ENCODE results near the gene KCNJ4. TPM values are rescaled to one million over a fixed set of nuclear protein-coding genes. Genes with fewer than 3 reads are reported as not detected.

Gene KCNJ4
- total RNA-seq, 1 experiment from 2014 or later, result 0.92 TPM

DNA sequence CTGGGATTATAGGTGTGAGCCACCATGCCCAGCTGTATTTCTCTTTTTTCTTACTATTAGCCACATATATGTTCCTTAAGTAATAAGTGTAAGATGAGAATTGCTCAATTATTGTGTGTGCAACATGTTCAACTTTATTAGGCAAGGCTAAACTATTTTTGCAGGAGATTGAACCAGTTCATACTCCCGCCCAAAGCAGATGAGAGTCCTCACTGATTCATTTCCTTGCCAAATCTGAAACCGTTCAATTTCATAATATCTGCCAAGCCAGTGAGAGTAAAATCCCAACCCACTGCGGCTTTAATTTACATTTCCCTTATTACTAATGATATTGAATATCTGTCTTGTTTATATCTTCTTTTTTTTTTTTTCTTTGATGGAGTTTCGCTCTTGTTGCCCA is 48.4 kb downstream of the KCNJ4 start:
- WGBS (ENCODE audit: extremely low coverage, insufficient read length, low lambda C conversion rate), result no CpG with 5 or more reads among the region's 4 CpGs
- TF ChIP-seq, protein P1, sequence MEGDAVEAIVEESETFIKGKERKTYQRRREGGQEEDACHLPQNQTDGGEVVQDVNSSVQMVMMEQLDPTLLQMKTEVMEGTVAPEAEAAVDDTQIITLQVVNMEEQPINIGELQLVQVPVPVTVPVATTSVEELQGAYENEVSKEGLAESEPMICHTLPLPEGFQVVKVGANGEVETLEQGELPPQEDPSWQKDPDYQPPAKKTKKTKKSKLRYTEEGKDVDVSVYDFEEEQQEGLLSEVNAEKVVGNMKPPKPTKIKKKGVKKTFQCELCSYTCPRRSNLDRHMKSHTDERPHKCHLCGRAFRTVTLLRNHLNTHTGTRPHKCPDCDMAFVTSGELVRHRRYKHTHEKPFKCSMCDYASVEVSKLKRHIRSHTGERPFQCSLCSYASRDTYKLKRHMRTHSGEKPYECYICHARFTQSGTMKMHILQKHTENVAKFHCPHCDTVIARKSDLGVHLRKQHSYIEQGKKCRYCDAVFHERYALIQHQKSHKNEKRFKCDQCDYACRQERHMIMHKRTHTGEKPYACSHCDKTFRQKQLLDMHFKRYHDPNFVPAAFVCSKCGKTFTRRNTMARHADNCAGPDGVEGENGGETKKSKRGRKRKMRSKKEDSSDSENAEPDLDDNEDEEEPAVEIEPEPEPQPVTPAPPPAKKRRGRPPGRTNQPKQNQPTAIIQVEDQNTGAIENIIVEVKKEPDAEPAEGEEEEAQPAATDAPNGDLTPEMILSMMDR (conservative IDR thresholded peaks at IDR 0.05), result no peak
- Histone ChIP-seq H3T11ph (ENCODE audit: low read length) (no peak overlapping the region), H3K4me2 (ENCODE audit: insufficient read depth, insufficient read length, low read length) (no peak overlapping the region), H3K27me3 (ENCODE audit: insufficient read depth, low read length) (no peaks in the 10 kb centered on the region), H2BK120ac (ENCODE audit: low read depth, low read length, poor library complexity, severe bottlenecking) (no peak overlapping the region), H3K9ac (ENCODE audit: extremely low read depth, insufficient read length, low read length) (no peak overlapping the region), H2BK15ac (ENCODE audit: low read depth, low read length) (no peak overlapping the region), H2BK12ac (ENCODE audit: insufficient read length, low read depth, low read length) (no peak overlapping the region), H3K9me3 (ENCODE audit: control insufficient read depth, low read depth, low read length) (no peaks in the 10 kb centered on the region), H4K20me1 (ENCODE audit: control insufficient read depth, insufficient read depth, insufficient read length) (no peaks in the 10 kb centered on the region), H3K56ac (ENCODE audit: insufficient read length, low read depth, low read length) (no peak overlapping the region), H3K4ac (ENCODE audit: low read depth, low read length) (no peak overlapping the region), H2BK20ac (ENCODE audit: low read depth, low read length, poor library complexity, severe bottlenecking) (no peak overlapping the region), H3K79me2 (ENCODE audit: insufficient read depth, low read length) (no peaks in the 10 kb centered on the region), H2AFZ (ENCODE audit: low read length) (no peak overlapping the region), H3K23me2 (ENCODE audit: insufficient read length, low read depth, low read length, poor library complexity, severe bottlenecking) (no peaks in the 10 kb centered on the region), H4K91ac (ENCODE audit: insufficient read length, low read depth, low read length) (no peak overlapping the region), H3K27ac (ENCODE audit: insufficient read length, low read depth, low read length) (no peak overlapping the region), H3K79me1 (ENCODE audit: insufficient read depth, low read depth, low read length, poor library complexity, severe bottlenecking) (no peaks in the 10 kb centered on the region), H2BK5ac (ENCODE audit: insufficient read length, low read length) (no peak overlapping the region), H3K14ac (ENCODE audit: insufficient read depth, low read length) (no peak overlapping the region), H3K23ac (ENCODE audit: insufficient read length, low read depth, low read length) (no peak overlapping the region), H4K8ac (replicated peaks; ENCODE audit: insufficient read length, low read depth, low read length) (no peak overlapping the region), H3K18ac (ENCODE audit: insufficient read length, low read depth, low read length) (no peak overlapping the region), H4K5ac (ENCODE audit: insufficient read length, low read depth, low read length) (no peak overlapping the region), H3K4me1 (ENCODE audit: insufficient read depth, low read length) (no peaks in the 10 kb centered on the region; the same call in 1 of the 2 replicates), H2AK5ac (ENCODE audit: insufficient read length, low read length) (no peak overlapping the region)
- Mint-ChIP-seq H3K36me3 (ENCODE audit: insufficient read depth in 1 of 3, low read depth in 3 of 3) (peaks cover 2 to 9% (median 5%) of the 10 kb centered on the region in 3 experiments; a peak in 5 of 7 replicates), H3K9me3 (peaks cover 14 to 15% of the 10 kb centered on the region in 2 experiments; a peak in 4 of 5 replicates), H3K27me3 (ENCODE audit: low read depth) (peaks cover 1% of the 10 kb centered on the region; the same call in 1 of the 2 replicates), H3K4me3 (no peak overlapping the region), H3K27ac (no peak overlapping the region), H3K4me1 (peaks cover 14 to 23% of the 10 kb centered on the region in 2 experiments)
- no peak for DNase-seq

Measured in H9 (cell line).